H1 (cell line): Measurements from ENCODE around the gene PRSS8. TPM values are rescaled to one million over a fixed set of nuclear protein-coding genes. Genes with fewer than 3 reads are reported as not detected.

Source experiments
- CTCF ChIA-PET: fragments of 300-600 bp; sonication (Branson Sonifier 250); formaldehyde crosslinking; loops from one replicate; lab custom pipeline; 2021; ENCODE audit not compliant: partially characterized antibody; lab: Charles Lee
- POLR2A ChIA-PET: fragments of 300-600 bp; sonication (Branson Sonifier 250); formaldehyde crosslinking; loops from one replicate; lab custom pipeline; 2021; ENCODE audit warnings: inconsistent platforms; ENCODE audit not compliant: partially characterized antibody; lab: Charles Lee
- DNase-seq, 2 experiments: peaks; one replicate each; pipeline versions ENCODE4 v3.0.0 to v3.0.0-alpha.2; 2010 to 2022; ENCODE audit warnings: low spot score in 2 of 2, low read depth in 1 of 2, mixed read lengths in 1 of 2
- FAIRE-seq: peaks from 2 replicates; lab custom pipeline; 2011; peaks lifted over from hg19 to GRCh38; lab: Jason Lieb, UNC
- H2AFZ ChIP-seq: 2 replicates; pipeline ENCODE4 v1.8.1; 2012; ENCODE audit warnings: low read length, inconsistent platforms
- H2AK5ac ChIP-seq: 2 replicates; pipeline ENCODE4 v1.6.1; 2013; ENCODE audit warnings: low read depth, low read length
- H2BK120ac ChIP-seq: replicated peaks from 2 replicates; pipeline ENCODE3; 2013; ENCODE audit warnings: low read depth, low read length, inconsistent platforms
- H2BK12ac ChIP-seq: 2 replicates; pipeline ENCODE4 v1.6.1; 2013; ENCODE audit warnings: low read depth, low read length
- H2BK15ac ChIP-seq: 2 replicates; pipeline ENCODE4 v1.6.1; 2013; ENCODE audit warnings: low read length
- H2BK20ac ChIP-seq: 2 replicates; pipeline ENCODE4 v1.6.1; 2013; ENCODE audit warnings: low read length
- H2BK5ac ChIP-seq: 2 replicates; pipeline ENCODE4 v1.6.1; 2013; ENCODE audit warnings: low read depth, low read length
- H3K14ac ChIP-seq: 2 replicates; pipeline ENCODE4 v1.6.1; 2013; ENCODE audit warnings: inconsistent platforms; ENCODE audit not compliant: insufficient read length
- H3K18ac ChIP-seq: 2 replicates; pipeline ENCODE4 v1.6.1; 2013; ENCODE audit warnings: low read length; ENCODE audit errors: extremely low read depth
- H3K23ac ChIP-seq: 2 replicates; pipeline ENCODE4 v1.6.1; 2013; ENCODE audit warnings: inconsistent platforms; ENCODE audit not compliant: insufficient read length
- H3K23me2 ChIP-seq: 2 replicates; pipeline ENCODE4 v1.6.1; 2013; ENCODE audit warnings: low read depth, low read length
- H3K27ac ChIP-seq: 2 replicates; pipeline ENCODE4 v1.6.1; 2011; ENCODE audit warnings: low read depth, low read length, inconsistent platforms
- H3K27me3 ChIP-seq, 4 experiments: replicated peaks in 1 of 4; 1 replicate in 1 of 4; 2 replicates in 3 of 4; pipeline versions ENCODE4 v1.6.1 to v1.8.1; 2011 to 2013; ENCODE audit warnings: low read length in 3 of 4, mild to moderate bottlenecking in 3 of 4, inconsistent platforms in 2 of 4, mixed read lengths in 2 of 4, moderate library complexity in 1 of 4; ENCODE audit not compliant: control insufficient read depth in 3 of 4, insufficient read depth in 3 of 4; ENCODE audit errors: extremely low read depth in 1 of 4
- H3K36me3 ChIP-seq, 4 experiments: 2 replicates each; pipeline versions ENCODE4 v1.6.1 to v1.8.1; 2011 to 2013; ENCODE audit warnings: mild to moderate bottlenecking in 4 of 4, low read length in 3 of 4, moderate library complexity in 2 of 4, control low read depth in 1 of 4, inconsistent platforms in 1 of 4; ENCODE audit not compliant: insufficient read depth in 4 of 4, control insufficient read depth in 2 of 4
- H3K4ac ChIP-seq: replicated peaks from 2 replicates; pipeline ENCODE3; 2013; ENCODE audit warnings: low read length, low read depth, mixed read lengths, inconsistent platforms; ENCODE audit not compliant: insufficient read length
- H3K4me1 ChIP-seq, 4 experiments: replicated peaks in 1 of 4; 1 replicate in 1 of 4; 2 replicates in 3 of 4; pipeline versions ENCODE4 v1.6.1 to v1.8.1; 2011 to 2013; ENCODE audit warnings: low read length in 3 of 4, inconsistent platforms in 2 of 4, mixed read lengths in 1 of 4; ENCODE audit not compliant: insufficient read depth in 4 of 4, control insufficient read depth in 3 of 4
- H3K4me2 ChIP-seq, 2 experiments: 2 replicates each; pipeline versions ENCODE4 v1.6.1 to v1.8.1; 2011 to 2013; ENCODE audit warnings: low read depth in 2 of 2, low read length in 2 of 2, control low read depth in 1 of 2, inconsistent platforms in 1 of 2, mild to moderate bottlenecking in 1 of 2; ENCODE audit not compliant: insufficient read depth in 1 of 2
- H3K4me3 ChIP-seq, 4 experiments: fragments of 200-600, 300-600 bp in 1 of 4; sonication (generic), shearing (Covaris generic), sonication (Bioruptor Twin) in 1 of 4; 2 replicates each; pipeline versions ENCODE4 v1.5.1 to v1.8.1; 2011 to 2016; ENCODE audit warnings: low read length in 4 of 4, low read depth in 3 of 4, control low read depth in 2 of 4, inconsistent platforms in 2 of 4, mild to moderate bottlenecking in 2 of 4, mixed read lengths in 1 of 4, moderate library complexity in 1 of 4; ENCODE audit not compliant: insufficient read depth in 2 of 4; ENCODE audit errors: extremely low read depth in 1 of 4
- H3K56ac ChIP-seq: replicated peaks from 2 replicates; pipeline ENCODE3; 2013; ENCODE audit warnings: low read depth, mild to moderate bottlenecking, mixed read lengths, low read length, inconsistent platforms; ENCODE audit not compliant: insufficient read length
- H3K79me1 ChIP-seq: 2 replicates; pipeline ENCODE4 v1.6.1; 2013; ENCODE audit warnings: low read depth, low read length, control low read depth
- H3K79me2 ChIP-seq, 2 experiments: 2 replicates each; pipeline versions ENCODE4 v1.6.1 to v1.8.1; 2012 to 2013; ENCODE audit warnings: low read length in 2 of 2, mild to moderate bottlenecking in 2 of 2, inconsistent platforms in 1 of 2; ENCODE audit not compliant: insufficient read depth in 2 of 2, control insufficient read depth in 1 of 2
- H3K9ac ChIP-seq, 4 experiments: replicated peaks in 1 of 4; 1 replicate in 1 of 4; 2 replicates in 3 of 4; pipeline versions ENCODE4 v1.6.1 to v1.8.1; 2011 to 2013; ENCODE audit warnings: low read depth in 3 of 4, low read length in 3 of 4, control low read depth in 2 of 4, mild to moderate bottlenecking in 2 of 4, moderate library complexity in 2 of 4, inconsistent platforms in 1 of 4; ENCODE audit errors: extremely low read depth in 1 of 4
- H3K9me3 ChIP-seq, 2 experiments: 2 replicates each; pipeline versions ENCODE4 v1.6.1 to v1.8.1; 2012 to 2013; ENCODE audit warnings: mild to moderate bottlenecking in 2 of 2, moderate library complexity in 2 of 2, control low read depth in 1 of 2, inconsistent platforms in 1 of 2, low read depth in 1 of 2, low read length in 1 of 2, mixed read lengths in 1 of 2; ENCODE audit not compliant: insufficient read depth in 2 of 2
- H4K20me1 ChIP-seq, 2 experiments: replicated peaks in 1 of 2; 2 replicates each; pipeline versions ENCODE3 to v1.8.1; 2011 to 2013; ENCODE audit warnings: inconsistent platforms in 2 of 2, low read length in 2 of 2, mild to moderate bottlenecking in 1 of 2; ENCODE audit not compliant: insufficient read depth in 2 of 2, control insufficient read depth in 1 of 2
- H4K5ac ChIP-seq: 2 replicates; pipeline ENCODE4 v1.6.1; 2013; ENCODE audit warnings: low read length, low read depth, mixed read lengths, inconsistent platforms; ENCODE audit not compliant: insufficient read length
- H4K8ac ChIP-seq: 2 replicates; pipeline ENCODE4 v1.8.0; 2013; ENCODE audit warnings: mild to moderate bottlenecking, moderate library complexity, low read length, inconsistent platforms; ENCODE audit not compliant: insufficient read depth; ENCODE audit errors: extremely low read depth
- H4K91ac ChIP-seq: replicated peaks from 2 replicates; pipeline ENCODE3; 2013; ENCODE audit warnings: low read length, mixed read lengths, inconsistent platforms; ENCODE audit not compliant: insufficient read length
- POLR2A ChIP-seq, 2 experiments: IDR thresholded peaks; 1 replicate in 1 of 2; 2 replicates in 1 of 2; pipeline ENCODE4 v1.6.1; 2011; ENCODE audit warnings: low read depth in 2 of 2, low read length in 2 of 2, mild to moderate bottlenecking in 2 of 2; ENCODE audit errors: control extremely low read depth in 1 of 2
- RNF2 ChIP-seq: fragments of 200-900, 300-1000 bp; sonication (generic); IDR thresholded peaks from 2 replicates; pipeline ENCODE4 v1.7.1; 2016; ENCODE audit warnings: borderline replicate concordance, low read depth, mild to moderate bottlenecking, antibody characterized with exemption, low read length; ENCODE audit not compliant: poor library complexity, severe bottlenecking; ENCODE audit errors: missing control alignments
- SIN3A ChIP-seq, 2 experiments: IDR thresholded peaks in 1 of 2; conservative IDR thresholded peaks in 1 of 2; 2 replicates each; pipeline ENCODE4 v1.6.1; 2011 to 2012; ENCODE audit warnings: low read length in 2 of 2, improper control_type of control experiment in 1 of 2, low read depth in 1 of 2, mild to moderate bottlenecking in 1 of 2
- WGBS, 2 experiments: shearing (Covaris generic) in 1 of 2; methylation state at CpG; one replicate each; pipeline versions ENCODE4 v1.1.6 to v1.1.7; 2013 to 2015; ENCODE audit warnings: low lambda C conversion rate in 2 of 2, mixed read lengths in 2 of 2, inconsistent platforms in 1 of 2, low coverage in 1 of 2, missing lambda C conversion rate in 1 of 2; ENCODE audit not compliant: insufficient replicate concordance in 2 of 2, insufficient coverage in 1 of 2, insufficient read length in 1 of 2; ENCODE audit errors: extremely low coverage in 1 of 2, missing lambda C conversion rate in 1 of 2; 5-methylcytosine and 5-hydroxymethylcytosine counted together
- polyA plus RNA-seq, 7 experiments: library from polyadenylated mRNA; depleted of rRNA in 3 of 7; stranded (reverse) in 5 of 7; unstranded in 2 of 7; fragments of >200 nt in 5 of 7; fragments of 200-250 nt in 2 of 7; gene quantifications; 1 replicate in 5 of 7; 2 replicates in 1 of 7; 4 replicates in 1 of 7; pipeline versions ENCODE4 v1.2.1 to v1.2.3, GENCODE V29; 2011 to 2013; ENCODE audit warnings: missing spikeins in 2 of 7, mixed read lengths in 2 of 7
- total RNA-seq: library from RNA; stranded (reverse); fragmentation: NEBNext Ultra II Directional; extraction: Animal tissue kit (Norgen Biotek cat#: 25700); gene quantifications from 2 replicates; pipeline ENCODE4 v1.2.1, GENCODE V29; 2021

Gene PRSS8
- total and polyA plus RNA-seq, 2 of the 8 experiments (the other 6 are each of a cell fraction or from before 2014, with no cell fraction given): 87.7 to 273 TPM

DNA sequence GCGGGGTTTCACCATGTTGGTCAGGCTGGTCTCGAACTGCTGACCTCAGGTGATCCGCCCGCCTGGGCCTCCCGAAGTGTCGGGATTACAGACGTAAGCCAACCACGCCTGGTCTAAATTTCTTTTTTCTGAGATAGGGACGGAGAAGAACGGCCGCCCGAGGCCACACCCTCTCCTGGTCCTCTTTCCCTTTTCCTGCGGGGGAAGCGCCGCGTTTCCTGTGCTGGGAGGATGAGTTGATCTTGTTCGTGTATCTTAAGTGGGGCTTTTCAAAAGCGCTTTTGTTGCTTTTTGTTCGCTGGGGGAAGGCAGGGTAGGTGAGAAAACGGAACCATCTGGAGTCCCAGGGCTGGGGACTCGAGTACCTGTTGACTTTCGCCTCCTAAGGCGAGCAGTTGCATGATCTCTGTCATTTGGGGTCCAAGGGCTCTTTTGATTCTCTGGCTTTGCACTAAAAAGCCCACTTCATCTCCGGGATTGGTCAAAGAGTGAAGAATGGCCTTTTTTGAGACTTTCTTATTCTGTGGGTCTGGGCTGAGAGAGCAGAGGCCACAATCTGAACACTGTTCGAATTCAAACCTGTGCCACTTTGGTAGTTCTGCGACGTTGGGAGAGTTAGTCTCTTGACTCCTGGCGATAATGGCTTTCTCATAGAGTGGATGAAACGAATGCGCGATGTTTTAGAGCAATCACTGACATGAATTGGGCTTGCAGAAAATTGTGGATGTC, 45.7 kb upstream of the PRSS8 start:
- peaks cover 40 to 67% of the 10 kb centered on the region in 2 experiments for H3K79me2 ChIP-seq
- no peak overlapping the region for H2BK20ac ChIP-seq
- peaks cover 0 to 7% (median 2%) of the 10 kb centered on the region in 4 experiments; a peak in 5 of 7 replicates for H3K4me1 ChIP-seq
- H3K23ac ChIP-seq: no peak overlapping the region
- H2BK5ac ChIP-seq: peak overlapping the region; percentile 100; the same call in 1 of the 2 replicates
- TF ChIP-seq RNF2 (no peak), SIN3A (conservative IDR thresholded peaks at IDR 0.05 in 1 of 2, IDR thresholded peaks at IDR 0.05 in 1 of 2; ENCODE audit: low read depth in 1 of 2, low read length in 2 of 2) (peak in 1 of 2 experiments; percentile 13; a peak in 1 of 4 replicates), POLR2A (IDR thresholded peaks at IDR 0.05; ENCODE audit: control extremely low read depth in 1 of 2, low read depth in 2 of 2, low read length in 2 of 2) (peak in 1 of 2 experiments; percentile 30; a peak in 1 of 3 replicates)
- no peak overlapping the region; the same call in 1 of the 2 replicates for H4K8ac ChIP-seq
- H3K9me3 ChIP-seq: no peaks in the 10 kb centered on the region
- no peaks in the 10 kb centered on the region for H3K27me3 ChIP-seq
- no peak overlapping the region for H2BK12ac ChIP-seq
- no peak overlapping the region for H2AFZ ChIP-seq
- no peak overlapping the region for H4K5ac ChIP-seq
- H3K56ac ChIP-seq: peak overlapping the region; percentile 28
- ChIA-PET CTCF (interaction anchor here (0.9 kb wide), 1 partner anchor 46 kb away, joined by 4 read pairs; no protein-coding TSS in a partner anchor), POLR2A (interaction anchor here (0.6 to 6.9 kb wide), 57 partner anchors 10 to 532 kb away, joined by 3 to 407 read pairs (median 8); partner anchors contain the start of genes ARMC5, COX6A2, KAT8 and PRSS36)
- H3K18ac ChIP-seq: no peak overlapping the region; the same call in 1 of the 2 replicates
- H4K20me1 ChIP-seq: peaks cover 41 to 43% of the 10 kb centered on the region in 2 experiments
- FAIRE-seq (no peak), DNase-seq (no peak)
- H4K91ac ChIP-seq: no peak overlapping the region
- H3K4me3 ChIP-seq: peak overlapping the region; percentile 69 to 96 (median 86)
- H3K23me2 ChIP-seq: peaks cover 14% of the 10 kb centered on the region; the same call in 1 of the 2 replicates
- no peak overlapping the region for H3K4ac ChIP-seq
- no peak overlapping the region for H3K14ac ChIP-seq
- no peak overlapping the region for H2BK15ac ChIP-seq
- 4% methylated on average over 31 of the region's 31 CpGs; no CpG with 5 or more reads in 1 of the 2 experiments for WGBS, 2 experiments
- H3K36me3 ChIP-seq: peaks cover 31 to 47% (median 39%) of the 10 kb centered on the region in 4 experiments
- H3K4me2 ChIP-seq: peak overlapping the region; percentile 92 to 93
- no peak overlapping the region for H2BK120ac ChIP-seq
- H3K9ac ChIP-seq: peak overlapping the region; percentile 57 to 99 (median 99)
- H3K79me1 ChIP-seq: peaks cover 8% of the 10 kb centered on the region
- H3K27ac ChIP-seq: peak overlapping the region; percentile 99; the same call in 1 of the 2 replicates
- no peak overlapping the region for H2AK5ac ChIP-seq
